DOHH2 (cell line): ENCODE results near the gene HERC2.
"Not testable (repeated sequence)": the region's sequence is repeated elsewhere in the genome, so short reads cannot be mapped to it uniquely, and the experiment has no call there.

Source experiments
- EZH2phosphoT487 ChIP-seq: fragments of 200-600 bp; sonication (generic); IDR thresholded peaks from 2 replicates; pipeline ENCODE4 v1.6.1; 2017; ENCODE audit warnings: borderline replicate concordance, mild to moderate bottlenecking, antibody characterized with exemption, low read length, moderate library complexity, mixed read lengths
- TF ChIP-seq, protein P1 (sequence below): fragments of 200-600 bp; sonication (generic); IDR thresholded peaks from one replicate; pipeline ENCODE4 v1.5.1; 2014; ENCODE audit warnings: antibody characterized with exemption, mild to moderate bottlenecking, low read depth, low read length; ENCODE audit not compliant: poor library complexity, severe bottlenecking

DNA sequence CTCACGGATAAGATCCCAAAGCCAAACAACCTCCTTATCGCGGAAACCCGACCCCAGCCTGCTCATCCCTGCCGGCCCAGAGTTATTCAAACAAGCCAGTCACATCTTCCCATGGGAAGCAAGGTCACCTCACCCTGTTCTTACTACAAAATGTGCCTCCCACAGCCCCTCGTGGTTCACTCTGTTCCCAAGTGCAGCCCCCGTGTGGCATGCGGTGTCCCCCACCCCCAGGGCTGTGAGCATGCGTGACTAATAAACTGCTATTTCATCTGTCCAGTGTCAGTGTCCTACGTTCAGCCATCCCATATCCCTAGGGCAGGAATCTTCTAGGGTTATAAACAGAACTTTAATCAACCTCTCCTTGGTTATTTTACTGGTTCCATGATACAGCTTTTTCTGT lies 27.4 kb downstream of the HERC2 start:
- TF ChIP-seq, protein P1, sequence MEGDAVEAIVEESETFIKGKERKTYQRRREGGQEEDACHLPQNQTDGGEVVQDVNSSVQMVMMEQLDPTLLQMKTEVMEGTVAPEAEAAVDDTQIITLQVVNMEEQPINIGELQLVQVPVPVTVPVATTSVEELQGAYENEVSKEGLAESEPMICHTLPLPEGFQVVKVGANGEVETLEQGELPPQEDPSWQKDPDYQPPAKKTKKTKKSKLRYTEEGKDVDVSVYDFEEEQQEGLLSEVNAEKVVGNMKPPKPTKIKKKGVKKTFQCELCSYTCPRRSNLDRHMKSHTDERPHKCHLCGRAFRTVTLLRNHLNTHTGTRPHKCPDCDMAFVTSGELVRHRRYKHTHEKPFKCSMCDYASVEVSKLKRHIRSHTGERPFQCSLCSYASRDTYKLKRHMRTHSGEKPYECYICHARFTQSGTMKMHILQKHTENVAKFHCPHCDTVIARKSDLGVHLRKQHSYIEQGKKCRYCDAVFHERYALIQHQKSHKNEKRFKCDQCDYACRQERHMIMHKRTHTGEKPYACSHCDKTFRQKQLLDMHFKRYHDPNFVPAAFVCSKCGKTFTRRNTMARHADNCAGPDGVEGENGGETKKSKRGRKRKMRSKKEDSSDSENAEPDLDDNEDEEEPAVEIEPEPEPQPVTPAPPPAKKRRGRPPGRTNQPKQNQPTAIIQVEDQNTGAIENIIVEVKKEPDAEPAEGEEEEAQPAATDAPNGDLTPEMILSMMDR, result not testable (repeated sequence)
- not testable (repeated sequence) for TF ChIP-seq EZH2phosphoT487
